GM20431 (cell line): ENCODE results near the gene ATP6V0A1.
"Not testable (repeated sequence)": the region's sequence is repeated elsewhere in the genome, so short reads cannot be mapped to it uniquely, and the experiment has no call there.

Experiments
- in situ Hi-C: fragments of 300-500 bp; cut with MseI, MboI; formaldehyde crosslinking; loops from one replicate; pipeline ENCODE4 v1.15.0; 2020; ENCODE audit warnings: low sequenced_read_pairs; ENCODE audit not compliant: unreplicated experiment

Gene ATP6V0A1

GRCh38 chr17:42548993-42549755 lies 90.5 kb downstream of the ATP6V0A1 start:
- in situ Hi-C loops: no loop called here

- in situ Hi-C loops: not testable (repeated sequence)
These were observed 94.1 kb downstream of the ATP6V0A1 start, which contains the start of gene HSD17B1 for GRCh38 chr17:42552736-42553135. Gene HSD17B1 (plus strand): TSS chr17:42552923. CDS start chr17:42552934, 11 bp downstream.

- in situ Hi-C loops: no loop called here
These were observed 94.6 kb downstream of the ATP6V0A1 start for GRCh38 chr17:42553161-42553818.

- in situ Hi-C loops: no loop called here
These were observed 95.2 kb downstream of the ATP6V0A1 start for GRCh38 chr17:42553866-42554249.

GRCh38 chr17:42554250-42555121 lies 95.8 kb downstream of the ATP6V0A1 start:
- in situ Hi-C loops: no loop called here

- in situ Hi-C loops: no loop called here
These were observed 96.5 kb downstream of the ATP6V0A1 start for GRCh38 chr17:42555122-42555622.

GRCh38 chr17:42555961-42556617 lies 97.4 kb downstream of the ATP6V0A1 start:
- in situ Hi-C loops: not testable (repeated sequence)

- in situ Hi-C loops: no loop called here
These were observed 100.4 kb downstream of the ATP6V0A1 start for GRCh38 chr17:42559075-42559474.

- in situ Hi-C loops: no loop called here
These were observed 101.6 kb downstream of the ATP6V0A1 start for GRCh38 chr17:42560246-42560645.

GRCh38 chr17:42561897-42562387 lies 103.3 kb downstream of the ATP6V0A1 start, which contains the start of gene COASY:
Gene COASY (plus strand): TSS chr17:42562148. CDS start chr17:42562623, 475 bp downstream.
- in situ Hi-C loops: no loop called here

- in situ Hi-C loops: no loop called here
These were observed 103.9 kb downstream of the ATP6V0A1 start for GRCh38 chr17:42562388-42563142.

GRCh38 chr17:42563143-42563509 lies 104.4 kb downstream of the ATP6V0A1 start:
- in situ Hi-C loops: no loop called here

GRCh38 chr17:42563543-42563942 lies 104.9 kb downstream of the ATP6V0A1 start:
- in situ Hi-C loops: no loop called here

GRCh38 chr17:42563950-42564349 lies 105.3 kb downstream of the ATP6V0A1 start:
- in situ Hi-C loops: no loop called here

GRCh38 chr17:42564815-42565522 lies 106.3 kb downstream of the ATP6V0A1 start:
- in situ Hi-C loops: no loop called here

GRCh38 chr17:42565523-42566214 lies 107.0 kb downstream of the ATP6V0A1 start:
- in situ Hi-C loops: no loop called here

- in situ Hi-C loops: no loop called here
These were observed 107.7 kb downstream of the ATP6V0A1 start for GRCh38 chr17:42566215-42566882.
